WTC11 (cell line): ENCODE results near the gene RRP1.

Experiments used
- CREM ChIP-seq: sonication (generic); formaldehyde crosslinking; IDR thresholded peaks from 2 replicates; pipeline ENCODE4 v1.8.1; 2022; ENCODE audit warnings: mild to moderate bottlenecking, missing genetic modification reagents, moderate library complexity
- FOXJ3 ChIP-seq: sonication (generic); formaldehyde crosslinking; IDR thresholded peaks from 2 replicates; pipeline ENCODE4 v1.9.0; 2021; ENCODE audit warnings: missing genetic modification reagents, mild to moderate bottlenecking, borderline replicate concordance
- NR2C2 ChIP-seq: sonication (generic); formaldehyde crosslinking; IDR thresholded peaks from 2 replicates; pipeline ENCODE4 v1.8.0; 2022; ENCODE audit warnings: mild to moderate bottlenecking, missing genetic modification reagents
- ZNF219 ChIP-seq: sonication (generic); formaldehyde crosslinking; IDR thresholded peaks from 2 replicates; pipeline ENCODE4 v1.8.0; 2023; ENCODE audit warnings: missing genetic modification reagents, mild to moderate bottlenecking, borderline replicate concordance
- TF ChIP-seq, protein P1 (sequence below): fragments of 200-600 bp; IDR thresholded peaks from 2 replicates; pipeline ENCODE4 v1.8.0; 2022; ENCODE audit warnings: antibody characterized with exemption

DNA sequence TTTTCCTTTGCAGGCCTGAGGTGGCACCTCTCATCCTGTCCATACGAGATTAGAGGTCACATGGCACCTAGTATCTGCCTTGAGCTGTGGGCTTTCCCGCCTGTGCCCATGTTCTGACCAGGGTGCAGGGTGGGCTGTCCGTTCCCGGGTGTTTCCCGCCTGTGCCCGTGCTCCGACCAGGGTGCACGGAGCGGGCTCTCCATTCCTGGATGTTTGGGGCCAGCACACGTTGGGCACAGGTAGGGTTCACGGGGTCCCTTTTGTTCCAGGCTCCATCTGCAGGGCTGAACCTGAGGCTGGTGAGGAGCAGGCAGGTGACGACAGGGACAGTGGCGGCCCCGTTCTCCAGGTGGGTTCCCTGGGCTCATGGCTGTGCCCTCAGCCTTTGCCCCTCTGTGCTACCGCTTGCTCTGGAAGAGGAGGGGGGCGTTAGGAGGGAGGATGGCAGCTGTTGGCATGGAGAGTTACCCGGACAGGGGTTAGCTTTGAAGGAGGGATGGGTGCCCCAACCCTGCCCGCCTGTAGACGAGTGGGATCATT is 10.0 kb downstream of the RRP1 start:
- TF ChIP-seq, protein P1, sequence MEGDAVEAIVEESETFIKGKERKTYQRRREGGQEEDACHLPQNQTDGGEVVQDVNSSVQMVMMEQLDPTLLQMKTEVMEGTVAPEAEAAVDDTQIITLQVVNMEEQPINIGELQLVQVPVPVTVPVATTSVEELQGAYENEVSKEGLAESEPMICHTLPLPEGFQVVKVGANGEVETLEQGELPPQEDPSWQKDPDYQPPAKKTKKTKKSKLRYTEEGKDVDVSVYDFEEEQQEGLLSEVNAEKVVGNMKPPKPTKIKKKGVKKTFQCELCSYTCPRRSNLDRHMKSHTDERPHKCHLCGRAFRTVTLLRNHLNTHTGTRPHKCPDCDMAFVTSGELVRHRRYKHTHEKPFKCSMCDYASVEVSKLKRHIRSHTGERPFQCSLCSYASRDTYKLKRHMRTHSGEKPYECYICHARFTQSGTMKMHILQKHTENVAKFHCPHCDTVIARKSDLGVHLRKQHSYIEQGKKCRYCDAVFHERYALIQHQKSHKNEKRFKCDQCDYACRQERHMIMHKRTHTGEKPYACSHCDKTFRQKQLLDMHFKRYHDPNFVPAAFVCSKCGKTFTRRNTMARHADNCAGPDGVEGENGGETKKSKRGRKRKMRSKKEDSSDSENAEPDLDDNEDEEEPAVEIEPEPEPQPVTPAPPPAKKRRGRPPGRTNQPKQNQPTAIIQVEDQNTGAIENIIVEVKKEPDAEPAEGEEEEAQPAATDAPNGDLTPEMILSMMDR, result no peak
- TF ChIP-seq CREM (CRISPR knock-in tag), result no peak
- TF ChIP-seq FOXJ3 (CRISPR knock-in tag), result no peak
- TF ChIP-seq NR2C2, result no peak
- no peak for TF ChIP-seq ZNF219 (CRISPR knock-in tag)
